GM21390 (cell line): ENCODE measurements around the gene HSFX2.
A peak's percentile ranks its signal among the peaks of the same experiment; 100 is the strongest.
"Not testable (repeated sequence)": the region's sequence is repeated elsewhere in the genome, so short reads cannot be mapped to it uniquely, and the experiment has no call there.

Experiments used
- ATAC-seq: cut with Tn5 transposase; IDR thresholded peaks from one replicate; pipeline ENCODE4 v1.9.1; 2021; ENCODE audit not compliant: unreplicated experiment

The HSFX2 gene, protein sequence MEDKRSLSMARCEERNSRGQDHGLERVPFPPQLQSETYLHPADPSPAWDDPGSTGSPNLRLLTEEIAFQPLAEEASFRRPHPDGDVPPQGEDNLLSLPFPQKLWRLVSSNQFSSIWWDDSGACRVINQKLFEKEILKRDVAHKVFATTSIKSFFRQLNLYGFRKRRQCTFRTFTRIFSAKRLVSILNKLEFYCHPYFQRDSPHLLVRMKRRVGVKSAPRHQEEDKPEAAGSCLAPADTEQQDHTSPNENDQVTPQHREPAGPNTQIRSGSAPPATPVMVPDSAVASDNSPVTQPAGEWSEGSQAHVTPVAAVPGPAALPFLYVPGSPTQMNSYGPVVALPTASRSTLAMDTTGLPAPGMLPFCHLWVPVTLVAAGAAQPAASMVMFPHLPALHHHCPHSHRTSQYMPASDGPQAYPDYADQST

DNA sequence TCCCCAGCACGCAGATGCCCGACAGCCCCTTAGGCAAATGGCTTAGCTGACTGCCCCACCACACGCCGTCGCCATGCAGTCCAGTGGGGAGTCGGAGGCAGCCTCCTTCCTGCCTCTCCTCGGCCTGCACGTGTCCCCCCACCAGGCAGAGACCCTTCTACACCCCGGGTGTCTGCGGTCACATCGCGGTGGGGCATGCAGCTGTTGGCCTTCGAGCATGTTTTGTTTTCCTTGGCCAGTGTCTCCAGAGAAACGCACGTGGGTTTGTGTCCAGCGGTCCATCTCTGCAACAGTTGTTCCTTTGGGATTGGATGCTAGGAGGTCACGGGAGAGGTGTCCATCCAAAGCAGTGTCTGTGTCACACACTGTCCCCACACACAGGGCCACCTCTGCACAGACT lies at the start of gene HSFX2:
TSS of gene HSFX2 (minus strand) at position 101 of the 400 bp plus-strand sequence. CDS start 614 bp downstream, outside the sequence.
- ATAC-seq: not testable (repeated sequence)

DNA sequence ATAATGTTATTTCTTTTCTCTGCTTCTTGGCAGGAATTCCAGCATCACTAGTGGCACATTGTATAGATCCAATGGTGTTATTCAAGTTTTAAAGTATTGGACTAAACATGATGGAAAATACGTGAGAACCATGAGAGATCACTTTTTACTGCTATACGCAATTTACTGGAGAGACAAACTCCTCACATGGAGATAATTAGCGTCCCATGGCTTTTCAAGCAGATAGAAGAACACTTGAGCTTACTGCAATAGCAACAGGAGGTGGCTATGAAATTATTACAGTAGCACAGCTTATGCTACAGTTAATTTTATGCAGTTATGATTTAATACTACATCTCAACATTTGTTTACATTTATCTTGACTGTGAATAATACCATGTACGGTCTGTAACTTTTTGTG lies 48.4 kb upstream of the HSFX2 start:
- no peak for ATAC-seq

DNA sequence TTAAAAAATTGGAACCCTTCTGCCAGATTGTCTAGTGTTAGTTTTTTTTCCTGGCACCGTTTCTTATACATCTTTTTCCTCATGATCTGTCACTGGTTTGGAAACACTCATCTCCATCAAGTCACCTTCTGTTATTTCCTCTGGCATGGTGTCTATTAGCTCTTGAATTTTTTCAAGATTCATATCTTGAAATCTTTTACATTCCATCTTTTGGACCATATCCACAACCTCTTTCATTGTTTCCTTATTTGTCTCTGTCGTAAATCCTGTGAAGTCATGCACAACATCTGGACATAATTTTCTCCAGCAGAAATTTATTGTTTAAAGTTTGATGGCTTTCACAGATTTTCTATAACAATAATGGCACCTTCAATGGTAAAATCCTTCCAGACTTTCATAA lies 46.7 kb upstream of the HSFX2 start:
- no peak for ATAC-seq

DNA sequence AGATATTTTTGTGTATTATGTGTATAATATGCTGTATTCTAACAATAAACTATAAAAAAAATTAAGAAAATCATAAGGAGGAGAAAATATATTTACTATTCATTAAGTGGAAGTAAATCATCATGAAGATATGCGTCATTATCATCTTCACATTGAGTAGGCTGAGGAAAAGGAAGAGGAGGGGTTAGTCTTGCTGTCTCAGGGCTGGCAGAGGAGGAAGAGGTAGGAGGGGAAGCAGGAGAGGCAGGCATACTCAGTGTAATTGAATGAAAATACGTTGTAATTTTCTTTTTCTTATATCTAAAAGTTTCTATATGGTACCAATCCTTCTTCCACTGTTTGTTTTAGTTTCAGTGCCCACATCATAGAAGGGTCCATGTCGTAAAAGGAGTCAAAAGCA lies 46.3 kb upstream of the HSFX2 start:
- ATAC-seq: no peak

DNA sequence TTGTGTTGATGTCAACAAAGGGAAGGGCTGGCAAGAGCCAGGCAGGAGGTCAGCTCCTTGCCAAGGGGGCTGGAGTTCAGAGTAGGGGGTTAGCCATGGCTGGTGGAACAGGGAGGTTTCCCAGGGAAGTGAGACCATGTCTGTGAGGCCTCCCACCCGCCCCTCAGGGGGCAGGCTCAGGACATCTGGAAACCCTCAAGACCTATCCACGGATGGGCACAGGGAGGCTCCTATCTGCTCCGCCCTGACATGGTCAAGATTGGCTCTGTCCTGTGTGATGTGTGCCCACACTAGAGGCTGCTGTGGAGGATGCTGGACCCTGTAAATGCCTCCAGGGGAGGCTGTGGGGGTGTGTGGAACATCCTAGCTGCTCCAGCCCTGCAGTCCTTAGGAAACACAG lies 44.5 kb upstream of the HSFX2 start:
- ATAC-seq: no peak

DNA sequence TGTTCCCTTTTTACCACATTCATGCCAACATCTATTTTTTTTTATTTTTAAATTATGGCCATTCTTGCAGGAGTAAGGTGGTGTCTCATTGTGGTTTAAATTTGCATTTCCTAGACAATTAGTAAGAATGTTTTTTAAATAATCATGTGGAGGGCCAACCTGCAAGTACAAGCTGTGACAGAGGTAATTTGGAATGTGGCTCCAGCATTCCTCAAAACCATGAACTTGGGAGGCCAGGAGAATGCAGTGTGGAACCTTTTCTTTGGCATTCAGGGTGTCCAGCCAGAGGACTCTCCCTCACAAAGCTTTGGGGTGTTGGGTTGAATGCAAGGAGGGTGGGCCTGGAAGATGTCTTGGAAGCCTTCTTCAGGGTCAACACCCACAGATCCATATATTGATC lies 43.7 kb upstream of the HSFX2 start:
- no peak for ATAC-seq

DNA sequence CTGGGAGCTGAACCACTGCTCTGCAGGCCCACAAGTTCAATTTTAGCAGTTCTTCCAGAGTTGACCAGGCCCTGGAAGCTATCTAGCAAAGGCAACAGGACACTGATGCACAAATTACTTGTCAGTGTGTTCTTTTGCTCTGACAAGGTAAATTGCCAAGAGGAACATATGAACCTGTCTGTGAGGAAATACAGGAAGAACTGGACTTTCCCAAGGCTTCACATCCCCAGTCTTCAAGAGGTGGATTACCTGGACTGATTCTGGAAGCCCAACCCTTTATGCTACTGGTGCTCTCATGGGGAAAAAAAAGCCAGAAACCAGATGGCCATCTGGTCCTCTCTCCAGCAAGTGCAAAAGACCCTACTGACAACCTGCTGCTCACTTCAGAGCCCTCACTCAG lies 38.4 kb upstream of the HSFX2 start:
- no peak for ATAC-seq

DNA sequence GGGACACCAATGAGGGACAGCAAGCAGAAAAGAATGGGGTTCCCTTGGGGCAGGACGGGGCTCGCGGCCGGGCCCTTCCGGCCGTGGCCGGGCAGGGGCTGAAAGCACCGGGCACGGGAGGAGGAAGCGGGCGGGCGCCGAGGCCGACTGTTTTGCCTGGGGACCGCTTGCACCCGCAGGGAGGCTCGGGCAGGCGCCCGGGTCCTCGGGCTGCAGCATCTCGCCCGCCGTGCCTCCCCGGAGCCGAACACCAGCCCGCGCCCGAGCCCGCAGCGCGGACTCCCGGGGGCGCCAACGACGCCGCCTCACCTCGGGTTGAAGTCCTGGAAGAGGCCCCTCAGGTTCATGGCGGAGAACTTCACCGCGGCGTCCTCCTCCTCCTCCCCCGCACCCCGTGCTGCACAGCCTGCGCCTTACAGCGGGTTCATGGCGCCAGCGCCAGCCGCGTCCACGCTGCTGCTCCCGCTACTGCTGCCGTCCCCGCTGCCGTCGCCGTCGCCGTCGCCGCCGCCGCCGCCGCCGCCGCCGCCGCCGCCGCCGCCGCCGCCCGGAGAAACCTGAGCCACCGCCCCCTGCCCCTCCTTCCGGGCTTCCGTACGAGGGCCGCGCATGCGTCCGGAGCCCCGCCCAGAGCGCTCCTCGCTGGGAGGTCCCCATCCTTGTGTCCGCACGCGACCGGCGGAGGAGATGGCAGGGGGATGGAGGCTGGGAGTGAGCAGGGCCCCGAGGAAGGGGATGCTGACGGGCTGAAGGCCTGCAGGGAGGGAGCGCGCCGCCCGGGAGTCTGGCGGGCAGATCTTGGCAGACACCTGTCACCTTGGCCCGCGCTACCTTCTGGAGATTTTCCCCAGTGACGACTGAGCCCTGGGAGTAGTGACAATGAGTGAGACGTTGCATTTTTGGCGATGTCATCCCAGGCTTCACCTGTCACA lies 36.4 kb upstream of the HSFX2 start, which contains the start of gene TMEM185A:
TSS of gene TMEM185A (minus strand) at position 559 of the 932 bp plus-strand sequence. CDS start at position 347, 212 bp downstream.
- peak; percentile 88 for ATAC-seq

DNA sequence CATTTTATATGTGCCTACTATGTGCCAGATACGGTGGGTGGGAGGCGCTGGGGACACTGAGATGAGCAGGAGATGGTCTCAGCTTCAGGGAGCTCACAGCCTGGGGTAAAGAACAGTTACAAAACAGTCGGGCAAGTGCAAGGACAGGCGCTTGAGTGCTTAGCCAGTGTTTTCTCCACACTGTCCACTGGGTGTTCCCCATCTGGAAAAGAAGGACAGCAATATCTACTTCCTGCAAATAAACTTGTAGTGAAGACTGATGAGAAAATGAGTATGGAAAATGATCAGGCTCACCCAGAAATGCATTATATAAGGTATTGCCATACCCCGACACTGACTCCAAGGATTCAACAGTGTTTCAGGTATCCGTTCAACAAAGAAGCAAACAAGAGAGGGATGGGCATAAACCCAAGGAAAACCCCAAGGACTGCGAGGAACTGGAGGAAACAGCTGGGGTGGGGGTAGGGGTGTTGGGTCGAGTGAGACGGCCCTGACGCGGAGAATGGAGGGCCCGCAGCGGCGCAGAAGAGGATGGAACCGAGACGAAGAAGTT lies 35.6 kb upstream of the HSFX2 start:
- ATAC-seq: no peak

DNA sequence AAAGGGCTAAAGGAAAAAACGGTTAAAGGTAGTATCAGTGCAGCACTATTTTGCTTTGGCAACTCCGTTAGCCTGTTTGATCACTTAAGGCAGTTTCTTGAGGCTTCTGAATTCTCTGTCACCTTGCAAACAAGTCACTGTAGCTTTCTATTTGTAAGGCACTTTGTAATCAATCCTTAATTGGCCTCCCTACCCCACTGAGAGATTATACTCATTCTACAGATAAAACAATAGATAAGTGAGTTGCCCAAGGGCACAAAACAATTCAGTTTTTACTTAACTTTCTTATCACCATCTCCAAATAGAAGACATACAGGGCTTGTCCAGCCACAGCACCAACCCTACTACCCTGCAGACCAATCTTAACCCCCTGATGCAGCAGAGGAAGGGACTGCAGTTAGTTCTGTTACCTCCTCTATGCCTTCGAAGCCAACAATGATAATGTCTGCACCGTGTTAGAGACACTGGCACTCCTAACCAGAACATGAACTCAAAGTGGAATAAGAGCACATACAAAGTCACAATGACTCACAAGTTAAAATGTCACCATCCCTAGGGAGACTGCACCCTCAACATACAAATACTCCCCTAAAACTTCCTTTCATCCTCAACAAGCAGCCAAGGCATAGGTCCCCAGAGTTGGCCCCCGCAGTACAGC lies 34.7 kb upstream of the HSFX2 start:
- no peak for ATAC-seq

DNA sequence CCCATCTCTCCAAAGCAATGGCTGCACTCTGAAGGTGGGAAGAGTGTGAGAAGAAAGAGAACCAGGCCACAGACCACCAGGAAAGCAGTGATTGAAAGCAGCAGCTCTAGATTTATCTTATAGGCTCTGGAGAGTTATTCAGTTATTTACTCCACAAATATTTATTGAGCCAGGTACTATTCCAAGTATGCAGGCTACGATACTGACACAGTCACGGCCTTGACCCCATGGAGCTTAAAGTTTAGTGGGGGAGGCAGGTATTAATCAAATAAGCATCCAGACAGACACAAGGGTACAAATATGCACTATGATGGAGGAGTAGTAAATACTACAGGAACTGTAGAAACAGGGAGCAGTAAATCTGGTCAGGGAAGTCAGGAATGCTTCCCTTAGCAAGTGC lies 33.7 kb upstream of the HSFX2 start:
- no peak for ATAC-seq

DNA sequence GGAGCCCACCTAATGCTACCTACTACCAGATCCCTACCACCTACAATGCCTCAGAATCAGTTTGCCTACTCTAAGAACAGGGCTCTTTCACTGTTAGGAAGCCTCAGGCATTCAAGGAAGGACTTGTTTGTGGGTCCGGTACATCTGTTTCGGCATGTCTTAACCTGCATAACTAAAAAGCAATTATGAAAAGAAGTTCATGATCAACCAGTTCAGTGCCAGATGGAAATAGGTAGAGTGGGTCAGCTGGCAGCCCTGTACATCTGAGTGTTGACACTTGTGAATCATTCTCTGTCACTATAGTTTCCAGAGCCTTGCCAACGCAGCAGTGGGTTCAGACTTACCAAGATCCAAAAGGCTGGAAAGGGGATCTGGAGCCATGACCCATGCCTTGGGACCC lies 33.2 kb upstream of the HSFX2 start:
- ATAC-seq: no peak

DNA sequence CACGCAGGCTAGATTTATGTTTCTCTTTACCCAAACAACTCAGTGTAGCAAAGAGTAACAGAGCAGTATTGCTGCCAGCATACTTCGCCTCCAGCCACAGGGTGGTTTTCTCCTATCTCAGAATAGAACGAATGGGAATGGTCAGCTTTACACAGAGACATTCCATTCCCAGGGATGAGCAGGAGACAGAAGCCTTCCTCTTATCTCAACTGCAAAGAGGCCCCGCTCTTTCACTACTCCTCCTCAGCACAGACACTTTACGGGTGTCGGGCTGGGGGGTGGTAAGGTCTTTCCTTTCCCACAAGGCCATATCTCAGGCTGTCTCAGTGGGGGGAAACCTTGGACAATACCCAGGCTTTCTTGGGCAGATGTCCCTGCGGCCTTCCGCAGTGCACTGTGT lies 31.7 kb upstream of the HSFX2 start:
- not testable (repeated sequence) for ATAC-seq

DNA sequence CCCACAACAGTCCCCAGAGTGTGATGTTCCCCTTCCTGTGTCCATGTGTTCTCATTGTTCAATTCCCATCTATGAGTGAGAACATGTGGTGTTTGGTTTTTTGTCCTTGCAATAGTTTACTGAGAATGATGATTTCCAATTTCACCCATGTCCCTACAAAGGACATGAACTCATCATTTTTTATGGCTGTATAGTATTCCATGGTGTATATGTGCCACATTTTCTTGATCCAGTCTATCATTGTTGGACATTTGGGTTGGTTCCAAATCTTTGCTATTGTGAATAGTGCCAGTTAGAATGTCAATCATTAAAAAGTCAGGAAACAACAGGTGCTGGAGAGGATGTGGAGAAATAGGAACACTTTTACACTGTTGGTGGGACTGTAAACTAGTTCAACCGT lies 24.5 kb upstream of the HSFX2 start:
- ATAC-seq: not testable (repeated sequence)

DNA sequence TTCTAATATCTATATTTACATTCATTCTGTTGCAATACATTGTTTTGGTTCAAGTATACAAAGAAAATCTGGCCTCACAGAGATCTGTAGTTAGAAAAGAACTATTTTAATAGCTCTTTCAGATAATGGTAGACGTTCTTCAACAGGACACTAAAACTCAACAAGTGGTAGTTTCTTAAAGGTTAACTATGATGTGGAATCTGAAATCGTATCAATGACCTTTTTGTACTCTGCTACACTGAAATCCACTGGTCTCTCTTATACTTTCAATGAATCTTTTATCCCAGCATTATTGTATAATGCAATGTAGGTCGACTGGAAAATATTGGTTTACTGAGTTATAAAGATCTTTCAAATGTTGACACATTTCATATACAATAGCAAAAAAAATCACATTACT lies 23.8 kb upstream of the HSFX2 start:
- no peak for ATAC-seq

DNA sequence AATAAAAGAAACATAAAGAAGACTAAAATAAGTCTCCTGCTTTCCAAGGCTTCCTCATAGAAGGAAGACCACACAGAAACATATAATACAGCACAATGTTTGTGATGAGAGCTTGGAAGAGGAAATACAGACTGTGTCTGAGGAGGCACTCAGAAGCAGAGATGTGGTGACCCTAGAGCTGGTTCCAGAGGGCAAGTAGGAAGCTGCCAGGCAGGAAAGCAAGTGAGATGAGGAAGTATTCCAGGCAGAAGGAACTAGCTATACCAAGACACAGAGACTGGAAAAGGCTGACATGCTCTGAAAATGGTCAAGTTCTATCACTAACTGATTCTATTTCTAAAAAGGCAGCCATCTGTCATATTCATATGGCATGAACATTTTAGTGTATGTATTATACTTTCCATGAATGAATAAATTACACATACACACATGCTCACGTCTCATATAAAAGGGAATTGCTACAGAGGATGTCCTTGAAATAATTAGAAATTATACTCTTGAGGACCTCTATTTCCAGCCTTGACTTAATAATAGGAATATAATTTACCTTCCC lies 16.6 kb upstream of the HSFX2 start:
- ATAC-seq: no peak

DNA sequence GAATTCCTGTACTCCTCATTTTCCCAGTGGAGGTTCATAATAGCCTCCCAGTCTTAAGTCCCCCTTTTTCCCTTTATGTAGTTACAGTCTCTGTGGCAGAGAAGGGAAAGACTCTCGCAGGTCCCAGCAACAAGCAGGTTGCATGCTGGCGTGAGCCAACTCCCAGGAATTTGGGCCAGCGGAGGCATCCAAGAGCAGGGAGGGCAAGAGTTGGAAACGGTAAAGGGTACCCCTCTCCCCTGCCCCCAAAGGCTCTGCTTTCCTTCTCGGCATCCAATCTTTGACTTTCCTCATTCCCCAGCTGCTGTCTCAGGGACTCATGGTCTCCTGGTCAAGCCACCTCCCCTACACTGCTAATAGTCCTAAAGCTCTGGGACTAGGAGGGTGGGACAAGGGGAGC lies 15.4 kb upstream of the HSFX2 start:
- ATAC-seq: no peak

DNA sequence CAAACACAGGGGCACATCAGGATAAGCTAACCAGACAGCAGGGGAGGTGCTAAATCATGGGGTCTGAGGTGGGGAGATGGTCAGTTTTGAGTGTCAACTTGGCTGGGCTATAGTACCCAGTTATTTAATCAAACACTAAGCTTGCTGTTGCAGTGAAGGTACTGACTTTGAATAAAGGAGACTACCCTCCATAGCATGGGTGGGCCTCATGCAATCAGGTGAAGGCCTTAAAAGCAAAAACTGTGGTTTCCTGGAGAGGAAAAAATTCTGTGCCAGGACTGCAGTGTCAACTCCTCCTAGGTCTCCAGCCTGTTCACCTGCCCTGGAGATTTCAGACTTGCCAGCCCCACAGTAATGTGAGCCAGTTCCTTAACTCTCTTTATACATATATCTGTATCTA lies 12.6 kb upstream of the HSFX2 start:
- no peak for ATAC-seq

DNA sequence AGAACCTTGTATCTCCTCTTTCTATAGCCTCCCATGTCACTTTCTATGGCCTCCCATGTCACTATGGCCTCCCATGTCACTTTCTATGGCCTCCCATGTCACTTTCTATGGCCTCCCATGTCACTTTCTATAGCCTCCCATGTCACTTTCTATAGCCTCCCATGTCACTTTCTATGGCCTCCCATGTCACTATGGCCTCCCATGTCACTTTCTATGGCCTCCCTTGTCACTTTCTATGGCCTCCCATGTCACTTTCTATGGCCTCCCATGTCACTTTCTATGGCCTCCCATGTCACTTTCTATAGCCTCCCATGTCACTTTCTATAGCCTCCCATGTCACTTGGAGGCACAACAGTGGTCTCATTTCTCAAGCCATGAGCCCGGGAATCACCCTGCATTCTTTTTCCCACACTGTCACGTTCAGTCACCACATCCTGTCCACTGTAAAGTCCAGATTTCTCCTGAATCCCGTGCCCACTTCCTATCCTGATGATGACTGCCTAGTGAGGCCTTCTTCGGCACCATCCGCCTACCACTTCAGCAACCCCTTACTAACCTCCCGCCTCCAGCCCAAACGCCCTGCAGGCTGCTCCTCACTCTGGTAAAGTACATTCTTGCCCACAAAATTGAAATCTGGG lies 10.3 kb upstream of the HSFX2 start:
- not testable (repeated sequence) for ATAC-seq

DNA sequence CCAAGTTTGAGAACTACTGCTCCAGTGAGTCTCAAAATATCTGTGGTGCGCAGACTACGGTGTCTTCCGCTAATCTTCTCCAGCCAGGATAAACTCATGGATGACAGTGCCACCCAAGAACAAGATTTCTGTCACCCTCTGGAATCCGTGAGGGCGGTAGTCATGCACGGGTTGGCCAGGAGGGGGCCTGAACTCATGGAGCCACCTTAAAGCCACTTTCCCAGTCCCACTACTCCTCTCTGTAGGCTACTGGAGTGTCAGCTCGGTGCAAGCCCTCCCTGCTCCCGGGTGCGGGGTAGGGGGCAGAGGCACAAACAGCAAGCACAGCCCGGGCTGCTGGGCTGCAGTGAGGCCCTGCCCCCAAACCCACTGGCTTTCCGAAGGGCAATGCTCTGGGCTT lies 3.5 kb upstream of the HSFX2 start:
- not testable (repeated sequence) for ATAC-seq
